Measurements from ENCODE around the gene TBC1D14.

Gene TBC1D14

DNA sequence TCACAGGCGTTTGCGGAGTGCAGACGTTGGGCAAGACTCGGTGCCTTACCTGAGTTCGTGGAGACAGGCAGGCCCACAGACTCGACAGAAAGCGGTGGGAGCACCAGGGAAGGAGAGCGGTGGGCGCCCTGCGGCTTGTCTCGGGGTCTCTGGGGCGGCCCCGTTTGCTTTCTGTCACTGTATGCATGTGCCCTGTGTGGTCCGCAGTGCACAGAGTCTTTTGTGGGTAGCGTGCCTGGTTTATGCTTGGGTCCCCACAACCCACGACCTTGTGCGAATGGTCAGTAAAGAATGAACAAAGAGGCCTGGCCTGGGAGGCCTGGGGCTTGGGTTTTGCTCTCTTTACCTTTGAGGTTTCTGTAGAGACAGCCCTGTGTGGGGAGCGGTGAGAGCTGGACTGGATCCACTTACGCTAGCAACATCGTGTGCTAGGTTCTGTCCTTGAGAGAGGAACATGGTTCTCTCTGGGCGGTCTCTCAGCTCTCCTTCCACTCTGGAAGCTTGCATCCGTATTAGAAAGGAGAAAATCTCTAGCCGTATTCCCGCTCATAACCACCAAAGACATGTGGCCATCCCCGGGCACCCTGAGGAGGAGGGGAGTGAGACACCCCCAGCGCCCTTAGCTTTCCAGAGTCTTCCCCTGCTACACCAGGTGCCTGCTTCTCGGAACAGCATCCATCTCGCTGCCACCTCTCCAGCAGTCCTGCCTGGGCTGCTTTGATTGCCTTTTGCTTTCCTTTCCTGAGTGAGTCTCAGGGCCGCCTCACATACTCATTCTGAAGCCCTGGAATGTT, 134.7 kb downstream of the TBC1D14 start:
- no peak for DNase-seq (ENCODE audit: low read depth)

DNA sequence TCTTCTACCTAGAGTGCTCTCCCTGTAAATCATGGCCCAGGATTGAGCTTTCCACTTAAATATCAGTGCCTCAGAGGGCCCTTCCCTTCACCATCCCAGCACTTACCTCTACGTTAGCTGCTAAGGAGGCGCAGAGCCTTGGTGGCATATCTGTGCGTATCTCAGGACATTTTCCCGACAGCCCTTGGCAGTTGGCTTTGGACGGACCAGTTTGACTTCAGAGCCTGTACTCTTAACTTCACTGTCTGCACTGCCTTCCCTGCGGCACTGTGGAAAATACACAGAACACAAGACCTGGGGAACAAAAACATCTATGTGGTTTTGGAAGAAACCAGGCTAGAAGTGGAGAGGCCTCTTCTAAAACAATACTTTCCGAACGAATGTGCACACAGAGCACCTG, 135.9 kb downstream of the TBC1D14 start:
- no peak for DNase-seq (ENCODE audit: low read depth)

DNA sequence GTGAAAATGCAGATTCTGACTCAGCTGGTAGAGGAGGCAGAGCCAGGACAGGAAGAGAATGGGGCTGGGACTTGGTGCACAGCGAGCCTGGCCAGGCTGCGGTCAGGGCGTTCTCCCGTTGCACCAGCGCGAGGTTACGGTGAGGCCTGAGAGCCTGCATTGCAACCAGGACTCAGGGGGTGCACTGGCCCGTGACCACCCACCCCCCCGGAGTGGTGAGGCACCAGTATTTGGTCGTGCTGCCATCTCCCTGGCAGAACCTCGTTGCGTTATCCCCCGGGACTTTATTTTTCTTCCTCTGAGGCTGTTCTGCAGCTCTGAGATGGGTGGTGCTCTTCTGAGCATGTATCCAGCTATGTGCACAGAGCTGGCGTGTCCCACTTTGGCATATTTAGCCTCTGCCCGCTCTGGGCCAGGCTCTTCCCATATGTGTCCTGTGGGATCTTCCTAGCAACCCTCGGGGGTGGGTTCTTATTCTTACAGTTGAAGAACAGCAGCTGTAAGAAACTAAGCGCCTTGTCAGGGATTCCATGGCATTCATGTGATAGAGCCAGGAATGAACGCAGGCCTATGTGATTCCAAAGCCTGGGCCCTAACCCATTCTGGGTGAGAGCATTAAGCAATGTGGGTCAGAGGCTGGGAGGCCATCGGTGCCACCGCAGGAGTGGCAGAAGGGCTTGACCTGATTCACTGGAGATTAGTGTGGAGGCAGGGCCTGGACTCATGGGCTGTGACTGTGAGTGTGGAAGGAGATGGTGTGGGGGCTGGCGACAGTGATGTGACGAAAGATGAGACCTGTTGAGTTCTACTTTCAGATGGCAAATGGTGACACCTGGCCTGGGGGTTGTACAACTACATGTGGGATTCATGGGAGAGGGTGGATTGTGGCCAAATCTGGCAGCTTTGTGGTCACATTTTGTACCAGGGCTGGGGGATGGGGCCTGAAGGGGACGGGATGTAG, 136.6 kb downstream of the TBC1D14 start:
- DNase-seq (ENCODE audit: low read depth), result no peak

DNA sequence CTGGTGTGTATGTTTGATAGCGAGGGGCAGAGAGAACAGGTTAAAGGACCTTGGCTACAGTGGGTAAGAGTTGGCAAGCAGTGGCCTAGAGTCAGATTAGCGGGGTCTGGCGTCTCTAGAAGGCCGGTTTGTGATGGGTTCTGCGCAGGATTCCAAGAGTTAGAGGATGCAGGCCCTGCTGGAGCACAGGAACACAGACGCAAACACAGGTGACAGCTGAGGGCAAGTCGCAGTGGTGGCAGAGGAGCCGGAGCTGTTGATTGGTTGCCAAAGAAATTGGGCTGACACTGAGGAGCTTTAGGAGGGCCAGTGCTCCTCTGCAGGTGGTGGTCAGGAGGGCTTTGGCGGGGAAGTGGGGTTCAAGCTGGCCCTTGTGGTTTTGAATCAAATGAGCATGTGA, 137.3 kb downstream of the TBC1D14 start:
- DNase-seq (ENCODE audit: low read depth), result no peak

DNA sequence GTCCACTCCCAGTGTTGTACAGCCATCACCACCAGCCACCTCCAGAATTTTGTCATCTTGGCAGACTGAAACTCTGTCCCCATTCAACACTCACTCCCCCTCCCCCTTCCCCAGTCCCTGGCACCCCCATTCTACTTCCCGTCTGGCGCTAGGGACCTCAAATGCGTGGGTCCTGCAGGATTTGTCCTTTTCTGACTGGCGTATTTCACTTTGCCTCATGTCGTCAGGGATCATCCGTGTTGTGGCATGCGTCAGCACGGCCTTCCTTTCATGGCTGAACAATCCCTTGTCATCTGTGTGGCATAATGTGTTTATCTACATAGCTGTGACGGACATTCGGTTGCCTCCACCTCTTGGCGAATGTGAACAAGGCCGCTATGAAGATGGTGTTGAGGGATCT, 139.0 kb downstream of the TBC1D14 start:
- DNase-seq (ENCODE audit: low read depth), result no peak

DNA sequence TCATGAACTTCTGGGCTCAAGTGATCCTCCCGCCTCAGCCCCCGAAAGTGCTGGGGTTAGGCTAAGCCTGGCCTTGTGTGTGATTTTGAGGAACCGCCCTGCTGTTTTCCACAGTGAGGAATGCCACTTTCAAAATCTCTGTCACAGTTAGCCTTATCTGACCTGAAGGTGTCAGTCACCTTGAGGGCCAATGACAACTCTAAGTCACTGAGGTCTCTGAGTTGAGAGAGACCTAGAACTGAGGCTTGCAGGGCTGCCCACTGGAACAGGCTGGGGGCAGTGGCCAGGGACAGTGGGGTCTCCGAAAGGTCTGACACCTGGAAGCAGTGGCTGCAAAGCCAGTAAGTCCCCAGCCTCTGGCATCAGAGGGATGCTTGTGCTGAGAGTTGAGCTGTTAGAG, 139.7 kb downstream of the TBC1D14 start:
- DNase-seq (ENCODE audit: low read depth), result no peak

DNA sequence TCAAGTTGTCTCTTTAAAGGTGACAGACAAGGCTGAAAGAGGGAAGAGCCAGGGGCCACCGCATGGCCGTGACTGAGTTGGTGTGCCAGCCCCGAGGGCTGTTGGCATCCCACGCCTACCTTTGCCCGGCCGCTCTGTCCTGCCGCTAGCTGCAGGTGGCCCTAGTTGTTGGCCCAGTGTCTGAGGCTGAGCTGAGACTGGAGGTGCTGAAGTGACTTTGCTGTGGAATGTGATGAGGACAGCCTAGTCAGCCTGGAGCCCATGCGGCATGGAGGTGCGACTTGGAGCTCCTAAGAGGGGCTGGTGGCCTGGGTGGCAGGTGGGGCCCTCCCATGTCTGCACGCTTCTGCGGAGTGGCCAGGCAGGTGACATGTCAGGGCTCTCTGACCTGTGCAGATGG, 140.1 kb downstream of the TBC1D14 start:
- no peak for DNase-seq (ENCODE audit: low read depth)

DNA sequence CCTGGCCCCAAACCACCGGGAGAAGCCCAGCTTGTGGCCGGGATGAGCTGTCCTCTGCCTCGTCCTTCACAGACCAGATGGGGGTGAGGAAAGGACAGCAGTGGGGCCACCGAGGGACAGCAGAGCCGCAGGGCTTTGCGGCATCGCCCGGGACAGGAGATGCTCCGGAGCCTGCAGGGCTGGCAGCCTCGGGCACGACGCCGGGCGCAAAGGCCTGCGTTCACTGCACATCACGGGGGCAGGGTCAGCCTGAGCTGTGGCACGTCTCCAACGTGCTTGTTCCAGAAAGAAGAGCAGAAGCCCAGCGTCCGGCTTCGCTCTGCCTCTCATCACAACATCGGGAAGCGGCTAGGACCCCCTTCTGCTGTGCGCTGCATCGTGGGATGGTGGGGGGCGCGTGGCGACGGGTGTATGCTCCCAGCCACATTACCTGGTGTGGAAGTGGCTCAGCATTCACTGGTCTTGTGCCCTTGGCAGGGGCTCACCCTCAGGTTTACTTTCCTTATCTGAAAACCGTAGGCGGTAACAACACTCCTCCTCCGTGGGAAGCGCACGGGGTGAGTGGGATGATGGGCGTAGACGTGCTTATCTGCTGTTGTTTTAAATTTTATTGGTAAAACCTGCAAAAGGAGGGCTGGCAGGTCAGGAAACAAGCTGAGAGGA, 141.0 kb downstream of the TBC1D14 start:
- DNase-seq (ENCODE audit: low read depth), result no peak

DNA sequence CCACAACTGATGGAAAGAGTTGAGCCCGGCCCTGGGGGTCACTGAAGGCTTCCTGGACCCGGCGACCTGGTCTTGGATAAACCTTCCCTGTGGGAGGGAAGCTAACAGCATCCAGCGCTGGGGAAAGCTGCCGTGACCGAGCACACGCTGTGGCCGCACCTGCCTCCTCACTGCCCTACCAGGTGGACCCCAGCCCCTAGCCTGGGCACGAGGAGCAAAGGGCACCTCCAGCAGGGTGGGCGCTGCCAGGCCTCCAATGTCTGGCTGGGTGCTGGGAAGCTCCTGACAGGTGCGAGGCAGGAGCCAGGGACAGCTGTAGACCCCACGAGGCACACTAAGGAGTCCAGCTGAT, 141.5 kb downstream of the TBC1D14 start:
- DNase-seq (ENCODE audit: low read depth), result no peak

DNA sequence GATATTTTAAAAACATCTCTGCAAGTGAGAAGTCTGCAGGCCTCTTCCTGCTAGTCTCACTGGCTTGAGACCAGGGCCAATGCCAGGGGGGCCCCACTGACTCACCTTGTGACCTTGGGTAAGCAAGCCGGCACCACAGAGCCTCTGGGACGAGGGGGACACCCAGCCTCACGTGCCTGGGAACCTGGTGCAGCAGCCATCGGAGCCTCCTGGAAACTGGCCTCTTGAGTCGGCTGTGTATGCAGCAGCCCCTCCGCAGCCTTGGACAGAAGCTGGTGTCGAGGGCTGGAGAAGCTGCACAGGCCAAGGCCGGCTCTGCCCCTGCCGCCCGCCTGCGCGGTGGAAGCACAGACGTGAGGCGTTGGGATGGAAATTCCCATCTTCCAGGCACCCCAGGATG, 142.3 kb downstream of the TBC1D14 start:
- DNase-seq (ENCODE audit: low read depth), result no peak

DNA sequence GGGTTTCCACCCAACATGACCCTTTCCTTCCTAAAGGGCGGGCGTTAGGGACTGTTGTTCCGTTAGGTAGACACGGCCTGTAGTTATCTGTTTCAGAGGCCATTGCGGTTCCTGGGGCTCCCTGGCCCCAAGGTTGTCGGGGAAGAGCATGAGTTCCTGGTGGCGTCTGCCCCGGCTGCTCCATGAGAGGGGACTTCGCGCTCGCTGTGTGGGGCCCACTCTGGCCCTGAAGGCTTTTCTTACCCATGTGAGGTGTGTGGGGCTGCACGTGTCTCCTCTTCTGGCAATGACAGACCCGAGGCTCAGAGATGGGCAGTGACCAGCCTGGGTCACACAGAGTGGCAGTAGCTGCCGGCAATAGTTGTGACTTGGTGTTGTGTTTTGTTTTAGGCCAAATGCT, 142.7 kb downstream of the TBC1D14 start:
- no peak for DNase-seq (ENCODE audit: low read depth)

DNA sequence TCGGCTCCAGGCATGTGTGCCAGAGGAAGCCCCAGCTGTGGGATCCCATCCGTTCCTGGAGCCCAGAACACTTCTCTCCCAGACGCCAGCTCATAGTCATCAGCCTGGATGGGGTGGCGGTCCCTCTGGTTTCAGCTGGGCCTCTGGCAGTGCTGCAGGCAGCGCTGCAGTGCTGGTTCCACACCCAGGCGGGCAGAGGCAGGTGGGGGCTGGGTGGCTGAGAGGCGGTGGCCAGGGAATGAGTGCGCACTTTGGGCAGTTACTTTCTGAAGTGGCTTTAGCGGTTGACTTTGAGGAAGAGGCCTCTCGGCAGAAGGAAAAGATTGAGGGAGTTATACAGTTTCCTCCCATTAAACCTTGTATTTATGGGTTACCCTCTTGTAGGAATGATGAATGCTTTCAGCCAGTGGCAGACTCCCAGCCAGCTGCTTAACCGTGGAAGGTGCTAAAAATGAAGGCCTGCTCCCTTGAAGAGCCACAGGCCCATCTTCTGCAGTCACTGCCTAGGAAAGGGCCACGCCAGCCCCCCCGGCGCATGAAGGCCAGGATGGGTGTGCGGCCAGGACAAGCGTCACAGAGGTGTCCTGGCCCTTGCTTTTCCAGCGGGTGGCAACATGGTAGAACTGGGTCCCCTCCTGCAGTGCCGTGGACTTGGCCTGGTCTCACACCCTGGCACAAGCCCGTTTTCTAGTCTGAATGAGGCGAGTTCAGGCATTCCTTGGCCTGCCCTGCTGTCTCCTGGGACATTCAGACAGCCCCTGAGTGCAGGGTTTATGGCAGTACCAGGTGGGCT, 143.5 kb downstream of the TBC1D14 start:
- DNase-seq (ENCODE audit: low read depth), result no peak

DNA sequence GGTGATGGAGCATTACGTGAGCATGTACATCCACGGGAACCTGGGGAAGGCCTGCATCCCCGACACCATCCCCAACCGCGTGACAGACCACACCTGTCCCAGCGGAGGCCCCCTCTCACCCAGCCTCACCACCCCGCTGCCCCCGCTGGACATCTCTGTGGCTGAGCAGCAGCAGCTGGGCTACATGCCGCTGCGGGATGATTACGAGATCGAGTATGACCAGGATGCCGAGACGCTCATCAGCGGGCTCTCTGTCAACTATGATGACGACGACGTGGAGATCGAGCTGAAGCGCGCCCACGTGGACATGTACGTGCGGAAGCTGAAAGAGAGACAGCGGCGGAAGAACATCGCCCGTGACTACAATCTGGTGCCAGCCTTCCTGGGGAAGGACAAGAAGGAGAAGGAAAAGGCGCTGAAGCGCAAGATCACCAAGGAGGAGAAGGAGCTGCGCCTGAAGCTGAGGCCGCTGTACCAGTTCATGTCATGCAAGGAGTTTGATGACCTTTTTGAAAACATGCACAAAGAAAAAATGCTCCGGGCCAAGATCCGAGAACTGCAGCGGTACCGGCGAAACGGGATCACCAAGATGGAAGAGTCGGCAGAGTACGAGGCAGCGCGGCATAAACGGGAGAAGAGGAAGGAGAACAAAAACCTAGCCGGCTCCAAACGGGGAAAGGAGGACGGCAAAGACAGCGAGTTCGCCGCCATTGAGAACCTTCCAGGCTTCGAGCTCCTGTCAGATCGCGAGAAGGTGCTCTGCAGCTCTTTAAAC, 144.7 kb downstream of the TBC1D14 start:
- DNase-seq (ENCODE audit: low read depth), result no peak

DNA sequence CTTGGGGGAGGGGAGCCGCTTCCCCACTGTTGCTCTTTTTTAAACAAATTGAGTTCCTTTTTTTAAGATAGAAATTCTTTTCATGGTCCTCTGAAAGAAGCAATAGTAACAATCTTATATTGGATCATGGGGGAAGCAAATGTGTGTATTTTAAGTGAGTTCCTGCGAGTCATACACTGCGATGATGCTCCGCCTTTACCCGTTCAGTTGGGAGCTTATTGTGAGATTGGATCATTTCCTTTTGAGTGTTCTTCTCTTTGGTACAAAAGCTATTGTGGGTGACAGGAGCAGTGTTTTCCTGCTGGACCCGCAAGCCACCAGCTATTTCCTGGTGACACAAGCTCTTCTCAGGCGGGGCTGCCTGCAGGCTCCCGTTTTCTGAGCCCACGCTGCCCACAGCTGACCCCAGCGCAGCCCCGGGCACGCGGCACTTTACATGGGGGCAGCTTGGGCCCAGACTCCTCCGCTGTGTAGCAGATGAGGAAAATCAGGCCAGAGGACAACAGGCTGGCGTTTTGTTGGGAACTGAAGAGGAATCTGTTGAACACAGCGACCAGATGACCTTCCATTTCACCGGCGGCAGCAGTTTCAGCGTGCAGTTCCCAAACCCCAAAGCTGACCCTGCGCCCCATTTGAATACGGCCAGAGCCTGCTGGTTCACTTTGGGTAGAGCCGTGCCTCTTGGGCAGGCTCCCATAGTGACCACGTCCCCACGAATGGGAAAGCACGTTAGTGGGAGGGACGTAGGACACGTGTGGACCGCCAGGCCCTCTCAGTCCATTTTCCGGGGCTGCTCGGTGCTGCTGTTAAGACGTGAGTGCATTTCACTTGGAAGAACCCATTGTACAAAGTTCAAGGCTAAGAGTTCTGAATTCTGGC, 145.7 kb downstream of the TBC1D14 start:
- no peak for DNase-seq (ENCODE audit: low read depth)

DNA sequence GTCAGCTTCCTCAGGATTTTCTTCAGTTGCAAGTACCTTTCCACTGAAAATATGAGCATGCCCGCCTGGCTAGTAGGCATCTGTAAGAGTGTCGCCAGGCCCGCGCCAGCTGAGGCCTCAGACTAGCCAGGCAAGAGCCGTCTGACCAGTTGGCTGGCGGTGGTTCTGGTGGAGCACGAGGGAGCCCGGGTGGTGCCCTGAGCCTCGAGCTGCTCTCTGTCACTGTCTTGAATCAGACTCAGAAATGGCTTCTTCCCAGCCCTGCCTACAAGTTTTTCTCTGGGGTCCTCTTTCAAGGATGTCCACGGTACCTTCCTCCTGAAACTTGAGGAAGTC, 146.3 kb downstream of the TBC1D14 start:
- no peak for DNase-seq (ENCODE audit: low read depth)

DNA sequence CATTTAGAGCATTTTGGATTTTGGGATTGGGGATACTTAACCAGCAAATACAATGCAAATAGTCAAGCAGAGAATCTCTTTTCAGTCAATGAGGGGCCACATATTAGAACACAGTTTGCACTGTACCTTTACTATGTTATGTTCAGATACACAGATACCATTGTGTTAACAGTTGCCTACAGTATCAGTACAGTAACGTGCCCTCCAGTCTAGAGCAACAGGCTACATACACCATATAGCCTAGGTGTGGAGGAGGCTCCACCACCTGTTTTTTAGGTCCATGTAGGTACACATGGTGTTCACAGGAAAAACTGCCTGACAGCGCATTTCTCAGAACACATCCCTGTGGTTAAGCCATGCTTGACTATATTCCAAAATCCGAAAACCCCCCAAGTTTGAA, 149.2 kb downstream of the TBC1D14 start:
- no peak for DNase-seq (ENCODE audit: low read depth)

DNA sequence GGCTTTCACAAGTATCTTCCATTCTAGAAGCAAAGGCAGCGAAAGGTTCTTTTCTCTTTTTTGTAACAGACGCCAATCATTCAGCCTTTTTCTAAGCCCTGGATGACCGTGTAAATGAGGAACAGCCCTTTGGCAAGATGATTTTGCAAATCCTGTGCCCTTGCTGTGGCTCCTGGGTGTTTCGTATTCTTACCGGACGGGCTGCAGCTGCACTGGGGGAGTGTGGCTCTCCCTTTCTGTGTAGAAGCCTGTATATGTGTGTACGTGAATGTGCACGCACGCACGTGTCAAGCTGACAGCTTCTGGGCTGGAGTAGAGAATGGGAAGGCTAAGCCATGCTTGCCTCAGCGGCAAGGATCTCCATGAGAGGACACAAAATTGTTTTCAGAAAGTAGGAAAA, 150.0 kb downstream of the TBC1D14 start:
- DNase-seq (ENCODE audit: low read depth), result no peak

DNA sequence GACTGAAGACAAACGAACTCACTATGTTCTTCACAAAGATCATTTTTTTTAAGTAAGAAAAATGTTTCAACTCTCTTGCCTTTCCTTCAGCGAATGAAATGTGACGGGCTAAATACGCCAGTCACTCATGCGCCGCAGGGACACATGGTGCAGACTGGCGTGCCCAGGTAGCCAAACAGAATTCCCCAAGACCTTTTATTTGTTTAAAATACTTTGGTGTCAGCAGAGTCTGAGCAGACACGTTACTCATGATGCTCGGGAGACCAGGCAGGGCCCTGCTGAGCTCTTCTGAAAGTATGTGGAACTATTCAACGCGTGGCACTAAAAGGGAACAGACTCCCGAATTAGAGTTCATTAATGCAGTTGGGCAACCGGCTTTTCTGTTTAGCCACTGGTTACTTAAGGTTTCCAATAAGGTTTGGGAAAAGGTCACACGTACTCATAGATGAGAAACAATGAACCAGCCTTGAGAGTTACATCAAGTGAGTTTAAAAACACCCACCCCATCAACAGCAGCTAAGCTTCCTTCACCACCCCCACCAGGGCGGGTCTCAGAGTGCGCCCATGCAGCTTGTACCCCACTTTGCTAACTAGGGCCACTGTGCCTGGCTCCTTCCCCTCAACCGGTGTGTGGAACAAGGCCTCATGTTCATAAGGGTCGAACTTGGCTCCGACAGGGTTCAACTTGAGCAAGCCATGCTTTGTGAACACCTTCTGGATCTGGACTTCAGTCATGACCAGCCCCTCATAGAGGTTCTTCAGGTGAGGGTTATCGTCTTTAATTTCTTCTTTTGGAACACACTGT, 150.9 kb downstream of the TBC1D14 start:
- DNase-seq (ENCODE audit: low read depth), result no peak

DNA sequence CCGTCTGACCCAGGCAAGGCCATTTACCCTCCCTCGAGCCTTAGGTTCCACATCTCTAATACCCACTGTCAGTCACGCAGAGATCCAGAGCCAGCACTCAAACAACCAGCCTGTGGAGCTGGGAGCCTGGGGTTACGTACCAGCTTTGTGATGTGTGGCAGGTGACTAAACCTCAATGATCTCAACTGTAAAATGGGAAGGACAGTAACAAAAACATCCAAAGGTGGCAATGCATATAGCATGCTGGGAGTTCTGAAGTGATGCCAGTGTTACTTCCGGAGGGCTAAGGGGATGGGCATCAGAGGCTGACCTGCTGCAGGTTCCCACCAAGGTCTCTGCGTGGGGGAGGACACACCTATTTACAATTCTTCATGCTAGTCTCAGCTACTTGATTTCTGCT, 152.2 kb downstream of the TBC1D14 start:
- DNase-seq (ENCODE audit: low read depth), result no peak

Data from amniotic epithelial cell (primary cell).